GM12878 (cell line): Measurements from ENCODE around the gene EXOC4. TPM values are rescaled to one million over a fixed set of nuclear protein-coding genes. Genes with fewer than 3 reads are reported as not detected.

ENCODE experiments used
- ATAC-seq: fragments of 200-7000 bp; cut with Tn5 transposase; 3 replicates; pipeline ENCODE4 v1.9.1; 2020; ENCODE audit warnings: mild to moderate bottlenecking, moderate library complexity
- BruUV-seq: library from RNA; stranded (reverse); fragments of 400-500 nt; replicated peaks from 2 replicates; lab custom pipeline; 2021; lab: Mats Ljungman, UMichigan
- CTCF ChIA-PET: fragments of 300-600 bp; sonication (Branson Sonifier 250); formaldehyde crosslinking; extraction: SDS; loops from one replicate; lab custom pipeline; 2021; ENCODE audit warnings: inconsistent platforms; lab: Yijun Ruan, JAX
- POLR2A ChIA-PET: fragments of 350-600 bp; formaldehyde crosslinking; extraction: SDS; loops from one replicate; lab custom pipeline; 2021; ENCODE audit warnings: inconsistent platforms; lab: Charles Lee
- RAD21 ChIA-PET: fragments of 300-600 bp; sonication (Branson Sonifier 250); formaldehyde crosslinking; loops from one replicate; lab custom pipeline; 2023; ENCODE audit warnings: antibody characterized with exemption; ENCODE audit not compliant: unreplicated experiment; lab: Charles Lee
- SMC1A ChIA-PET: fragments of 300-600 bp; sonication (Branson Sonifier 250); formaldehyde crosslinking; loops from one replicate; lab custom pipeline; 2023; ENCODE audit not compliant: unreplicated experiment, uncharacterized antibody; lab: Charles Lee
- DNase-seq: peaks from one replicate; pipeline ENCODE4 v3.0.0-alpha.2; 2011; ENCODE audit warnings: low read depth, low spot score
- FAIRE-seq: peaks from 3 replicates; lab custom pipeline; 2011; peaks lifted over from hg19 to GRCh38; lab: Jason Lieb, UNC
- H2AFZ ChIP-seq: 2 replicates; pipeline ENCODE4 v1.6.0; 2011; ENCODE audit warnings: low read depth, low read length, control low read depth; ENCODE audit not compliant: control insufficient read depth
- H3K27ac ChIP-seq: 2 replicates; pipeline ENCODE4 v1.5.1; 2011; ENCODE audit warnings: control low read depth; ENCODE audit not compliant: control insufficient read depth, insufficient read depth
- H3K27me3 ChIP-seq, 2 experiments: replicated peaks in 1 of 2; 2 replicates each; pipeline versions ENCODE4 v1.6.0 to v1.6.1; 2011; ENCODE audit warnings: low read length in 1 of 2; ENCODE audit not compliant: control insufficient read depth in 2 of 2, insufficient read depth in 2 of 2
- H3K36me3 ChIP-seq, 2 experiments: 2 replicates each; pipeline ENCODE4 v1.5.1; 2011; ENCODE audit warnings: low read length in 1 of 2; ENCODE audit not compliant: control insufficient read depth in 2 of 2, insufficient read depth in 2 of 2
- H3K4me1 ChIP-seq: 2 replicates; pipeline ENCODE4 v1.6.1; 2011; ENCODE audit warnings: mild to moderate bottlenecking, low read length, moderate library complexity, mixed read lengths; ENCODE audit not compliant: control insufficient read depth, insufficient read depth
- H3K4me2 ChIP-seq: 2 replicates; pipeline ENCODE4 v1.6.0; 2011; ENCODE audit warnings: control low read depth; ENCODE audit not compliant: control insufficient read depth, insufficient read depth
- H3K4me3 ChIP-seq: fragments of 200-600 bp; sonication (generic); 2 replicates; pipeline ENCODE4 v1.5.1; 2016
- H3K79me2 ChIP-seq: 2 replicates; pipeline ENCODE4 v1.6.0; 2011; ENCODE audit warnings: low read length; ENCODE audit not compliant: control insufficient read depth, insufficient read depth
- H3K9ac ChIP-seq: 2 replicates; pipeline ENCODE4 v1.8.0; 2011; ENCODE audit warnings: low read length, control low read depth, mixed read lengths; ENCODE audit not compliant: control insufficient read depth, insufficient read depth
- H3K9me3 ChIP-seq: replicated peaks from 3 replicates; pipeline ENCODE4 v1.5.1; 2011; ENCODE audit warnings: mild to moderate bottlenecking, low read length; ENCODE audit not compliant: control insufficient read depth, insufficient read depth
- H4K20me1 ChIP-seq: 2 replicates; pipeline ENCODE4 v1.6.0; 2011; ENCODE audit not compliant: control insufficient read depth, insufficient read depth
- ATF2 ChIP-seq: IDR thresholded peaks from 2 replicates; pipeline ENCODE4 v1.6.1; 2012; ENCODE audit warnings: low read length, inconsistent platforms
- CHD2 ChIP-seq: IDR thresholded peaks from 2 replicates; pipeline ENCODE4 v1.6.1; 2011; ENCODE audit warnings: low read depth, low read length, improper control_type of control experiment, borderline replicate concordance
- ESRRA ChIP-seq: IDR thresholded peaks from 2 replicates; pipeline ENCODE4 v1.6.1; 2012; ENCODE audit warnings: mild to moderate bottlenecking, low read length, improper control_type of control experiment
- JUNB ChIP-seq: IDR thresholded peaks from 2 replicates; pipeline ENCODE4 v1.6.1; 2016; ENCODE audit warnings: antibody characterized with exemption, mild to moderate bottlenecking
- KDM1A ChIP-seq: fragments of 200-600 bp; sonication (generic); IDR thresholded peaks from 2 replicates; pipeline ENCODE4 v1.6.1; 2016; ENCODE audit warnings: borderline replicate concordance
- MAX ChIP-seq: IDR thresholded peaks from 2 replicates; pipeline ENCODE4 v1.6.1; 2012; ENCODE audit warnings: low read depth, low read length, improper control_type of control experiment
- MTA3 ChIP-seq: IDR thresholded peaks from 2 replicates; pipeline ENCODE4 v1.6.1; 2012; ENCODE audit warnings: low read length, inconsistent platforms, borderline replicate concordance
- MYB ChIP-seq: fragments of 150-350 bp; IDR thresholded peaks from 2 replicates; pipeline ENCODE4 v1.6.1; 2014; ENCODE audit warnings: mild to moderate bottlenecking, low read depth, low read length, borderline replicate concordance
- PAX5 ChIP-seq: IDR thresholded peaks from 2 replicates; pipeline ENCODE4 v1.6.1; 2011; ENCODE audit warnings: low read depth, low read length, borderline replicate concordance
- PML ChIP-seq: IDR thresholded peaks from 2 replicates; pipeline ENCODE4 v1.6.1; 2012; ENCODE audit warnings: low read length, inconsistent platforms
- WGBS: methylation state at CpG from one replicate; pipeline ENCODE4 v1.1.6; 2016; ENCODE audit warnings: low lambda C conversion rate; ENCODE audit not compliant: insufficient replicate concordance, insufficient coverage; ENCODE audit errors: missing lambda C conversion rate; 5-methylcytosine and 5-hydroxymethylcytosine counted together
- in situ Hi-C: fragments of 300-500 bp; cut with MboI; formaldehyde crosslinking; loops from 9 replicates; pipeline ENCODE4 v1.14.3; 2018; ENCODE audit warnings: mixed read lengths
- intact Hi-C: fragments of 100-400 bp; cut with micrococcal nuclease; formaldehyde crosslinking; loops from one replicate; pipeline ENCODE4 v1.14.2; 2022; ENCODE audit not compliant: unreplicated experiment
- polyA plus RNA-seq, 11 experiments: library from polyadenylated mRNA; depleted of rRNA in 4 of 11; unstranded in 6 of 11; stranded (reverse) in 5 of 11; fragments of >200 nt; fragmentation: Nextera tagmentation in 4 of 11; fragmentation: Illumina TruSeq in 1 of 11; extraction: Ambion mirVana in 4 of 11; extraction: Trizol in 1 of 11; gene quantifications; 1 replicate in 1 of 11; 2 replicates in 10 of 11; pipeline versions ENCODE4 v1.2.1 to v1.2.3, GENCODE V29; 2011 to 2016; ENCODE audit warnings: inconsistent platforms in 2 of 11, missing spikeins in 2 of 11, low read depth in 1 of 11
- total RNA-seq, 4 experiments: library from RNA; depleted of rRNA in 3 of 4; stranded (reverse); fragments of >200 nt in 3 of 4; fragmentation: Illumina TruSeq in 1 of 4; extraction: Trizol in 1 of 4; gene quantifications; 2 replicates each; pipeline versions ENCODE4 v1.2.1 to v1.2.3, GENCODE V29; 2013 to 2021

The EXOC4 gene
- total and polyA plus RNA-seq, 10 of the 15 experiments (the other 5 are each of a cell fraction or from before 2014, with no cell fraction given): 13.2 to 44.5 (median 29.6) TPM

- Histone ChIP-seq H4K20me1 (no peaks in the 10 kb centered on the region), H3K4me2 (no peak overlapping the region), H3K9me3 (no peaks in the 10 kb centered on the region; the same call in 2 of the 3 replicates), H3K4me3 (no peak overlapping the region), H3K27ac (no peak overlapping the region), H3K79me2 (no peaks in the 10 kb centered on the region), H3K9ac (no peak overlapping the region), H2AFZ (no peak overlapping the region), H3K4me1 (no peaks in the 10 kb centered on the region), H3K27me3 (no peaks in the 10 kb centered on the region), H3K36me3 (no peaks in the 10 kb centered on the region)
- RAD21 ChIA-PET: no interaction called here
- no peak for DNase-seq
- in situ Hi-C loops (loop anchor here (25.0 kb wide), 1 partner anchor 1116 kb away; no protein-coding TSS in a partner anchor), intact Hi-C loops (no loop called here)
- 100% methylated on average over 2 of the region's 2 CpGs for WGBS
- CTCF ChIA-PET: no interaction called here
- no peak for ATAC-seq
- POLR2A ChIA-PET: no interaction called here
- SMC1A ChIA-PET: no interaction called here
- BruUV-seq: no TSS peak
- no peak for TF ChIP-seq ESRRA
- TF ChIP-seq CHD2: no peak
- no peak for TF ChIP-seq PAX5
- TF ChIP-seq MTA3: no peak
- TF ChIP-seq KDM1A: no peak
- no peak for TF ChIP-seq MAX
- no peak for TF ChIP-seq JUNB
- no peak for FAIRE-seq
Measured at GRCh38 chr7:133428326-133428725, 175.4 kb downstream of the EXOC4 start.

GRCh38 chr7:133428876-133429275 lies 176.0 kb downstream of the EXOC4 start:
- POLR2A ChIA-PET: no interaction called here
- no peaks in the 10 kb centered on the region for H3K4me1 ChIP-seq
- CTCF ChIA-PET: no interaction called here
- H3K4me2 ChIP-seq: no peak overlapping the region
- no peak for TF ChIP-seq ATF2
- no peak for TF ChIP-seq MYB
- no peak for TF ChIP-seq KDM1A
- no peak for TF ChIP-seq PML
- TF ChIP-seq, all 136 proteins: peak for 0
- in situ Hi-C loops: loop anchor here (25.0 kb wide), 1 partner anchor 1117 kb away; no protein-coding TSS in a partner anchor
- FAIRE-seq (no peak), ATAC-seq (no peak), DNase-seq (no peak)
- no peak overlapping the region for H3K9ac ChIP-seq
- SMC1A ChIA-PET: no interaction called here
- no peak overlapping the region for H3K4me3 ChIP-seq
- H4K20me1 ChIP-seq: no peaks in the 10 kb centered on the region
- intact Hi-C loops: no loop called here
- H3K36me3 ChIP-seq: no peaks in the 10 kb centered on the region
- no peaks in the 10 kb centered on the region for H3K79me2 ChIP-seq
- no peak overlapping the region for H3K27ac ChIP-seq
- no TSS peak for BruUV-seq
- no peak overlapping the region for H2AFZ ChIP-seq
- RAD21 ChIA-PET: no interaction called here
- 81% methylated on average over 3 of the region's 3 CpGs for WGBS
- H3K27me3 ChIP-seq: no peaks in the 10 kb centered on the region
- no peaks in the 10 kb centered on the region for H3K9me3 ChIP-seq
